HEK293 (cell line): Measurements from ENCODE around the gene RUFY2.
A peak's percentile ranks its signal among the peaks of the same experiment; 100 is the strongest.

ENCODE experiments used
- CTCF ChIA-PET: fragments of 350-600 bp; formaldehyde crosslinking; extraction: SDS; loops from one replicate; lab custom pipeline; 2021; ENCODE audit warnings: antibody characterized with exemption; lab: Yijun Ruan, JAX
- POLR2A ChIA-PET: fragments of 300-600 bp; formaldehyde crosslinking; extraction: SDS; loops from one replicate; lab custom pipeline; 2020; ENCODE audit warnings: antibody characterized with exemption, inconsistent platforms; lab: Yijun Ruan, JAX
- H3K27ac ChIP-seq: fragments of 200-500 bp; sonication (Bioruptor generic); 2 replicates; pipeline ENCODE4 v1.5.1; 2014; ENCODE audit warnings: low read depth, low read length, control low read depth, inconsistent platforms; ENCODE audit errors: extremely low read depth
- H3K36me3 ChIP-seq, 2 experiments: fragments of 200-500 bp in 1 of 2; sonication (Bioruptor generic) in 1 of 2; 1 replicate in 1 of 2; 2 replicates in 1 of 2; pipeline ENCODE4 v1.5.1; 2014 to 2017; ENCODE audit warnings: inconsistent platforms in 2 of 2, low read length in 2 of 2; ENCODE audit not compliant: control insufficient read depth in 2 of 2, insufficient read depth in 1 of 2
- H3K4me1 ChIP-seq: fragments of 200-500 bp; sonication (Bioruptor generic); 2 replicates; pipeline ENCODE4 v1.5.1; 2014; ENCODE audit warnings: mild to moderate bottlenecking, low read length, inconsistent platforms; ENCODE audit not compliant: control insufficient read depth, insufficient read depth
- H3K4me3 ChIP-seq: 2 replicates; pipeline ENCODE4 v1.5.1; 2011; ENCODE audit warnings: low read depth, mild to moderate bottlenecking, control low read depth, low read length, moderate library complexity
- H3K9me3 ChIP-seq: fragments of 200-500 bp; sonication (Bioruptor generic); 2 replicates; pipeline ENCODE4 v1.5.1; 2014; ENCODE audit warnings: low read depth, low read length, inconsistent platforms; ENCODE audit not compliant: control insufficient read depth, insufficient read depth
- KLF16 ChIP-seq: fragments of 450-650 bp; formaldehyde crosslinking; IDR thresholded peaks from 2 replicates; pipeline ENCODE4 v1.5.1; 2017; ENCODE audit warnings: missing biosample characterization, missing genetic modification characterization
- SCRT1 ChIP-seq: fragments of 450-650 bp; formaldehyde crosslinking; IDR thresholded peaks from 2 replicates; pipeline ENCODE4 v1.5.1; 2016; ENCODE audit warnings: missing biosample characterization, missing genetic modification characterization, borderline replicate concordance
- SCRT2 ChIP-seq: fragments of 450-650 bp; formaldehyde crosslinking; IDR thresholded peaks from 2 replicates; pipeline ENCODE4 v1.5.1; 2016; ENCODE audit warnings: missing biosample characterization, missing genetic modification characterization
- WT1 ChIP-seq: fragments of 450-650 bp; formaldehyde crosslinking; IDR thresholded peaks from 2 replicates; pipeline ENCODE4 v1.5.1; 2016; ENCODE audit warnings: missing biosample characterization, missing genetic modification characterization
- ZBTB1 ChIP-seq: fragments of 450-650 bp; formaldehyde crosslinking; IDR thresholded peaks from 2 replicates; pipeline ENCODE4 v1.5.1; 2016; ENCODE audit warnings: missing biosample characterization, missing genetic modification characterization
- ZEB2 ChIP-seq: fragments of 450-650 bp; formaldehyde crosslinking; IDR thresholded peaks from 2 replicates; pipeline ENCODE4 v1.5.1; 2016; ENCODE audit warnings: missing biosample characterization, missing genetic modification characterization
- ZFP69B ChIP-seq: fragments of 450-650 bp; formaldehyde crosslinking; IDR thresholded peaks from 2 replicates; pipeline ENCODE4 v1.5.1; 2016; ENCODE audit warnings: missing biosample characterization, missing genetic modification characterization
- ZNF169 ChIP-seq: fragments of 450-650 bp; formaldehyde crosslinking; IDR thresholded peaks from 2 replicates; pipeline ENCODE4 v1.5.1; 2016; ENCODE audit warnings: missing biosample characterization, missing genetic modification characterization
- ZNF19 ChIP-seq: fragments of 450-650 bp; formaldehyde crosslinking; IDR thresholded peaks from 2 replicates; pipeline ENCODE4; 2016; ENCODE audit warnings: missing biosample characterization, missing genetic modification characterization, low read depth
- ZNF211 ChIP-seq: fragments of 450-650 bp; formaldehyde crosslinking; IDR thresholded peaks from 2 replicates; pipeline ENCODE4 v1.5.1; 2016; ENCODE audit warnings: low read depth, missing biosample characterization, missing genetic modification characterization
- ZNF23 ChIP-seq: fragments of 450-650 bp; formaldehyde crosslinking; IDR thresholded peaks from 2 replicates; pipeline ENCODE4 v1.5.1; 2016; ENCODE audit warnings: missing biosample characterization, missing genetic modification characterization, borderline replicate concordance
- ZNF324 ChIP-seq: fragments of 450-650 bp; formaldehyde crosslinking; IDR thresholded peaks from 2 replicates; pipeline ENCODE4 v1.5.1; 2016; ENCODE audit warnings: missing biosample characterization, missing genetic modification characterization
- ZNF530 ChIP-seq: fragments of 450-650 bp; formaldehyde crosslinking; IDR thresholded peaks from 2 replicates; pipeline ENCODE4 v1.5.1; 2016; ENCODE audit warnings: low read depth, missing biosample characterization, missing genetic modification characterization
- ZNF544 ChIP-seq: fragments of 450-650 bp; formaldehyde crosslinking; IDR thresholded peaks from 2 replicates; pipeline ENCODE4 v1.5.0; 2017; ENCODE audit warnings: missing biosample characterization, missing genetic modification characterization
- ZNF571 ChIP-seq: fragments of 450-650 bp; formaldehyde crosslinking; IDR thresholded peaks from 2 replicates; pipeline ENCODE4 v1.5.0; 2017; ENCODE audit warnings: missing biosample characterization, missing genetic modification characterization
- TF ChIP-seq, protein P1 (sequence below): fragments of 450-650 bp; formaldehyde crosslinking; conservative IDR thresholded peaks from 2 replicates; pipeline ENCODE4 v1.5.1; 2016; ENCODE audit warnings: low read depth, missing biosample characterization, missing genetic modification characterization
- TF ChIP-seq, protein P2 (sequence below): fragments of 450-650 bp; formaldehyde crosslinking; IDR thresholded peaks from 2 replicates; pipeline ENCODE4 v1.5.1; 2017; ENCODE audit warnings: missing biosample characterization, missing genetic modification characterization

RUFY2 gene

DNA sequence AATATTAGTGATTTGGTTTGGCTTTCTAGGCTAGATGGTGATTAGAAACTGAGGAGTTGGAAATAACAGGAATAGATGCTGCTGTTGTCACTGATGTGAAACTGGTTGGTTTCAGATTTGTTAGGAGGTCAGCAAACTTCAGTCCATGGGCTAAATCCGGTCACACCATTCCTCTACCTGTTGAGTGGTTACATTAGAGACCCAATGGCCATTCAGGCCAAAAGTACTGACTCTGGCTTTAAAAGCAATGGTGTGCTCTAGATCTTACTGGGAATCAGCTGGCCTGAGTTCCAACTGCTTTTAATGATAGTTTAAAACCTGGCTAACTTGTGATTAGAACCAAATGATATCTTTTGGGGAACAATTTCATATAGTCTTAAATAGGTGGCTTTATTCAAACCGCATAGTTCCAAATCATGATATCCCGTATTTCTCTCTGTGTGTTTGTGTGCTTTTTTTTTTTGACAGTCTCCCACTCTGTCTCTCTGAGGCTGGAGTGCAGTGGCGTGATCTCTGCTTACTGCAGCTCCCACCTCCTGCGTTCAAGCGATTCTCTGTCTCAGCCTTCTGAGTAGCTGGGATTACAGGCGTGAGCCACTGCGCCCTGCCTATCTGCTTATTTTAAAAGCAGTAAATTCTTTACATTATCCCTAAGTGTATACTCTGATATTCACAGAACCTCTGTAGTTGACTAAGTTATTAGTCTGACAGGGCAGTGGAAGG is 66.6 kb downstream of the RUFY2 start:
- no peaks in the 10 kb centered on the region for H3K9me3 ChIP-seq
- POLR2A ChIA-PET, result no interaction called here
- CTCF ChIA-PET, result interaction anchor here (2.6 kb wide), 1 partner anchor 7 kb away, joined by 21 read pairs; no protein-coding TSS in a partner anchor
- no peak overlapping the region for H3K4me3 ChIP-seq
- peaks cover 67 to 87% of the 10 kb centered on the region in 2 experiments for H3K36me3 ChIP-seq
- H3K4me1 ChIP-seq, result peaks cover 9% of the 10 kb centered on the region; the same call in 1 of the 2 replicates
- TF ChIP-seq SCRT2, result peak; percentile 57
- no peak for TF ChIP-seq ZNF19 (tag by site-specific recombination)
- TF ChIP-seq ZNF530 (tag by site-specific recombination), result no peak
- no peak for TF ChIP-seq ZBTB1 (tag by site-specific recombination)
- no peak for TF ChIP-seq ZFP69B
- TF ChIP-seq ZNF23 (tag by site-specific recombination), result no peak
- TF ChIP-seq ZNF324 (tag by site-specific recombination), result no peak
- TF ChIP-seq SCRT1 (tag by site-specific recombination), result 0 out of 2 replicates have a peak, but pooled peaks have one; percentile 18
- no peak for TF ChIP-seq ZNF571
- TF ChIP-seq, protein P1, sequence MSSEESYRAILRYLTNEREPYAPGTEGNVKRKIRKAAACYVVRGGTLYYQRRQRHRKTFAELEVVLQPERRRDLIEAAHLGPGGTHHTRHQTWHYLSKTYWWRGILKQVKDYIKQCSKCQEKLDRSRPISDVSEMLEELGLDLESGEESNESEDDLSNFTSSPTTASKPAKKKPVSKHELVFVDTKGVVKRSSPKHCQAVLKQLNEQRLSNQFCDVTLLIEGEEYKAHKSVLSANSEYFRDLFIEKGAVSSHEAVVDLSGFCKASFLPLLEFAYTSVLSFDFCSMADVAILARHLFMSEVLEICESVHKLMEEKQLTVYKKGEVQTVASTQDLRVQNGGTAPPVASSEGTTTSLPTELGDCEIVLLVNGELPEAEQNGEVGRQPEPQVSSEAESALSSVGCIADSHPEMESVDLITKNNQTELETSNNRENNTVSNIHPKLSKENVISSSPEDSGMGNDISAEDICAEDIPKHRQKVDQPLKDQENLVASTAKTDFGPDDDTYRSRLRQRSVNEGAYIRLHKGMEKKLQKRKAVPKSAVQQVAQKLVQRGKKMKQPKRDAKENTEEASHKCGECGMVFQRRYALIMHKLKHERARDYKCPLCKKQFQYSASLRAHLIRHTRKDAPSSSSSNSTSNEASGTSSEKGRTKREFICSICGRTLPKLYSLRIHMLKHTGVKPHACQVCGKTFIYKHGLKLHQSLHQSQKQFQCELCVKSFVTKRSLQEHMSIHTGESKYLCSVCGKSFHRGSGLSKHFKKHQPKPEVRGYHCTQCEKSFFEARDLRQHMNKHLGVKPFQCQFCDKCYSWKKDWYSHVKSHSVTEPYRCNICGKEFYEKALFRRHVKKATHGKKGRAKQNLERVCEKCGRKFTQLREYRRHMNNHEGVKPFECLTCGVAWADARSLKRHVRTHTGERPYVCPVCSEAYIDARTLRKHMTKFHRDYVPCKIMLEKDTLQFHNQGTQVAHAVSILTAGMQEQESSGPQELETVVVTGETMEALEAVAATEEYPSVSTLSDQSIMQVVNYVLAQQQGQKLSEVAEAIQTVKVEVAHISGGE (tag by site-specific recombination), result no peak
- TF ChIP-seq, protein P2, sequence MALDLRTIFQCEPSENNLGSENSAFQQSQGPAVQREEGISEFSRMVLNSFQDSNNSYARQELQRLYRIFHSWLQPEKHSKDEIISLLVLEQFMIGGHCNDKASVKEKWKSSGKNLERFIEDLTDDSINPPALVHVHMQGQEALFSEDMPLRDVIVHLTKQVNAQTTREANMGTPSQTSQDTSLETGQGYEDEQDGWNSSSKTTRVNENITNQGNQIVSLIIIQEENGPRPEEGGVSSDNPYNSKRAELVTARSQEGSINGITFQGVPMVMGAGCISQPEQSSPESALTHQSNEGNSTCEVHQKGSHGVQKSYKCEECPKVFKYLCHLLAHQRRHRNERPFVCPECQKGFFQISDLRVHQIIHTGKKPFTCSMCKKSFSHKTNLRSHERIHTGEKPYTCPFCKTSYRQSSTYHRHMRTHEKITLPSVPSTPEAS (tag by site-specific recombination), result no peak
- TF ChIP-seq ZNF169 (tag by site-specific recombination), result no peak
- no peak overlapping the region for H3K27ac ChIP-seq

DNA sequence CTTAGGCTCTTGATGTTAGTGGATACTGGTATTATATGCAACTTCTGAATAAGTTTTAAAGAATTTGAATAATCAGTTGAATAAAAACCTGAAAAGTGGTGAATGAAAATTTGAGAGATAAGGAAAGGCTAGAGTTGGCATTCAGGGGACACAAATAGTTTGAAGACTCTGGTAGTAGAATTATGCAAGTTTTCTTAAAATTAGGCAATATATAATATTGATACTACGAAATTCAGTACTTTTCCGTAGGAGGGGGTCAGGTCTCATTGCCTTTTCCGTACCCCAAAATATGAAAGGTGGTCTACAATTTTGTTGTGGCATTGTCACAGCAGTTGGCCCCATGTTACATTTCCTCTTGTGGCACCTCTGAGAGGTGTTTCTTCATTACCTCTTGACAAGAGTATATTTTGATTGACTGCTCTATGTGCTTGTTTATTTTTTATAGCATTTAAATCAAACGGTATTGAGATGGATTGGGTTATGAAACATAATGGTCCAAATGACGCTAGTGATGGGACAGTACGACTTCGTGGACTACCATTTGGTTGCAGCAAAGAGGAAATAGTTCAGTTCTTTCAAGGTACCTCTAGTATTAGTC is 70.2 kb downstream of the RUFY2 start:
- Histone ChIP-seq H3K27ac (no peak overlapping the region), H3K9me3 (no peaks in the 10 kb centered on the region), H3K4me3 (no peak overlapping the region)
- CTCF ChIA-PET, result no interaction called here
- TF ChIP-seq ZNF211, result no peak
- no peak for TF ChIP-seq KLF16 (tag by site-specific recombination)
- TF ChIP-seq ZEB2 (tag by site-specific recombination), result no peak
- TF ChIP-seq ZNF544 (tag by site-specific recombination), result no peak
- no peak for TF ChIP-seq WT1
- TF ChIP-seq, all 188 proteins: peak for 0
- Histone ChIP-seq H3K36me3 (peaks cover 36 to 55% of the 10 kb centered on the region in 2 experiments), H3K4me1 (peaks cover 9% of the 10 kb centered on the region; the same call in 1 of the 2 replicates)
- POLR2A ChIA-PET, result no interaction called here
